Skin epidermis (tissue), 12 donors: Measurements from ENCODE around the gene TMSB15C.
"Not testable (repeated sequence)": the region's sequence is repeated elsewhere in the genome, so short reads cannot be mapped to it uniquely, and the experiment has no call there.

Source experiments
- H3K27ac ChIP-seq, 21 experiments: fragments of 200-600 bp; sonication (generic) in 11 of 21; one replicate each; pipeline ENCODE4 v1.5.0; 2020; ENCODE audit warnings: mild to moderate bottlenecking in 3 of 21, inconsistent platforms in 2 of 21, moderate library complexity in 2 of 21
- H3K4me3 ChIP-seq, 7 experiments: fragments of 200-600 bp; sonication (generic) in 2 of 7; one replicate each; pipeline ENCODE4 v1.5.0; 2020; ENCODE audit warnings: inconsistent platforms in 2 of 7, mild to moderate bottlenecking in 2 of 7, moderate library complexity in 1 of 7

The TMSB15C gene

GRCh38 chrX:104075778-104076445, at the start of gene TMSB15C:
TSS of gene TMSB15C (minus strand) at chrX:104076236.
- not testable (repeated sequence) for H3K27ac ChIP-seq, H3K4me3 ChIP-seq

GRCh38 chrX:104122829-104123228, 46.8 kb upstream of the TMSB15C start:
- Histone ChIP-seq H3K27ac (peak overlapping the region in 1 of 21 experiments; percentile 30), H3K4me3 (no peak overlapping the region)

GRCh38 chrX:104118765-104119164, 42.7 kb upstream of the TMSB15C start:
- Histone ChIP-seq H3K27ac (no peak overlapping the region), H3K4me3 (no peak overlapping the region)

- Histone ChIP-seq H3K4me3 (no peak overlapping the region), H3K27ac (no peak overlapping the region)
Measured at GRCh38 chrX:104117759-104118158, 41.7 kb upstream of the TMSB15C start.

GRCh38 chrX:104113222-104113965, 37.4 kb upstream of the TMSB15C start:
- Histone ChIP-seq H3K27ac (peak overlapping the region in 1 of 21 experiments; percentile 68), H3K4me3 (peak overlapping the region; percentile 36 to 52 (median 44))

- peak within 1 kb of the TSS in 17 of 21 experiments; percentile 12 to 84 (median 63) for H3K27ac ChIP-seq
- peak within 1 kb of the TSS; percentile 36 to 52 (median 44) for H3K4me3 ChIP-seq
Measured at GRCh38 chrX:104112326-104112951, 36.4 kb upstream of the TMSB15C start, which contains the start of gene ZCCHC18. TSS of gene ZCCHC18 (plus strand) at chrX:104112523. CDS start at chrX:104114112, 1,589 bp downstream.

- peak overlapping the region in 4 of 21 experiments; percentile 14 to 80 (median 40) for H3K27ac ChIP-seq
- H3K4me3 ChIP-seq = not testable (repeated sequence)
Measured at GRCh38 chrX:104110491-104111240, 34.6 kb upstream of the TMSB15C start.

GRCh38 chrX:104108955-104109354, 32.9 kb upstream of the TMSB15C start:
- no peak overlapping the region for H3K27ac ChIP-seq
- no peak overlapping the region for H3K4me3 ChIP-seq

GRCh38 chrX:104105330-104106262, 29.6 kb upstream of the TMSB15C start:
- H3K27ac ChIP-seq = no peak overlapping the region
- no peak overlapping the region for H3K4me3 ChIP-seq

- H3K4me3 ChIP-seq = no peak overlapping the region
- no peak overlapping the region for H3K27ac ChIP-seq
Measured at GRCh38 chrX:104104676-104105075, 28.6 kb upstream of the TMSB15C start.

GRCh38 chrX:104098919-104099318, 22.9 kb upstream of the TMSB15C start:
- H3K27ac ChIP-seq = no peak overlapping the region
- H3K4me3 ChIP-seq = no peak overlapping the region

- no peak overlapping the region for H3K4me3 ChIP-seq
Measured at GRCh38 chrX:104098151-104098808, 22.2 kb upstream of the TMSB15C start.

GRCh38 chrX:104085919-104086318, 9.9 kb upstream of the TMSB15C start:
- no peak overlapping the region for H3K27ac ChIP-seq
- H3K4me3 ChIP-seq = no peak overlapping the region

More at GRCh38 chrX:104098151-104098808, 22.2 kb upstream of the TMSB15C start:
- no peak overlapping the region for H3K27ac ChIP-seq

- Histone ChIP-seq H3K27ac (no peak overlapping the region), H3K4me3 (no peak overlapping the region)
Measured at GRCh38 chrX:104085477-104085876, 9.4 kb upstream of the TMSB15C start.

- H3K4me3 ChIP-seq = no peak overlapping the region
- no peak overlapping the region for H3K27ac ChIP-seq
Measured at GRCh38 chrX:104084534-104085277, 8.7 kb upstream of the TMSB15C start.

- Histone ChIP-seq H3K4me3 (no peak overlapping the region), H3K27ac (no peak overlapping the region)
Measured at GRCh38 chrX:104084063-104084462, 8.0 kb upstream of the TMSB15C start.

- H3K4me3 ChIP-seq, H3K27ac ChIP-seq: not testable (repeated sequence)
Measured at GRCh38 chrX:104077854-104078253, 1.8 kb upstream of the TMSB15C start.

GRCh38 chrX:104062636-104063035, 13.4 kb downstream of the TMSB15C start:
- H3K27ac ChIP-seq, H3K4me3 ChIP-seq: not testable (repeated sequence)
